Motor neuron (in vitro differentiated cells): ENCODE data around the gene CALN1. TPM values are rescaled to one million over a fixed set of nuclear protein-coding genes. Genes with fewer than 3 reads are reported as not detected.
A peak's percentile ranks its signal among the peaks of the same experiment; 100 is the strongest.

Source experiments
- ATAC-seq, 8 experiments: fragments of 200-7000 bp; cut with Tn5 transposase; replicated peaks in 6 of 8; 2 replicates each; pipeline ENCODE4 v1.8.0; 2021; ENCODE audit warnings: mild to moderate bottlenecking in 8 of 8, moderate library complexity in 8 of 8
- H3K27ac ChIP-seq, 2 donors: fragments of 250-450 bp; sonication (Bioruptor Pico); 2 replicates each; pipeline ENCODE4 v1.9.0; 2021; ENCODE audit warnings: antibody characterized with exemption in 2 of 2, mild to moderate bottlenecking in 2 of 2, moderate library complexity in 1 of 2
- H3K4me1 ChIP-seq, 2 donors: fragments of 250-450 bp; sonication (Bioruptor Pico); replicated peaks in 1 of 2; 2 replicates each; pipeline ENCODE4 v1.6.1; 2021; ENCODE audit warnings: antibody characterized with exemption in 2 of 2, mild to moderate bottlenecking in 2 of 2, moderate library complexity in 1 of 2
- H3K4me3 ChIP-seq, 5 donors: fragments of 250-450 bp; sonication (Bioruptor Pico); 2 replicates each; pipeline ENCODE4 v1.9.0; 2021; ENCODE audit warnings: antibody characterized with exemption in 5 of 5, mild to moderate bottlenecking in 5 of 5, moderate library complexity in 4 of 5
- WGBS, 10 experiments: fragments of 450-650 bp; shearing (Covaris generic); methylation state at CpG; one replicate each; pipeline ENCODE4 v1.0.0; 2022; 5-methylcytosine and 5-hydroxymethylcytosine counted together
- in situ Hi-C, 9 experiments: fragments of 400-800 bp; cut with MboI; loops; one replicate each; pipeline ENCODE4 v1.15.0; 2021; ENCODE audit warnings: low sequenced_read_pairs in 9 of 9, low pct_unique_long_range_greater_than_20kb in 2 of 9; ENCODE audit not compliant: unreplicated experiment in 9 of 9
- total RNA-seq, 8 experiments: library from RNA; unstranded; fragments of 300-600 nt; gene quantifications; 2 replicates each; pipeline versions ENCODE4 v1.2.3 to v1.2.4, GENCODE V29; 2022

CALN1 gene
- total RNA-seq, 8 experiments from 2014 or later, result 0.05 to 2.4 (median 0.72) TPM

DNA sequence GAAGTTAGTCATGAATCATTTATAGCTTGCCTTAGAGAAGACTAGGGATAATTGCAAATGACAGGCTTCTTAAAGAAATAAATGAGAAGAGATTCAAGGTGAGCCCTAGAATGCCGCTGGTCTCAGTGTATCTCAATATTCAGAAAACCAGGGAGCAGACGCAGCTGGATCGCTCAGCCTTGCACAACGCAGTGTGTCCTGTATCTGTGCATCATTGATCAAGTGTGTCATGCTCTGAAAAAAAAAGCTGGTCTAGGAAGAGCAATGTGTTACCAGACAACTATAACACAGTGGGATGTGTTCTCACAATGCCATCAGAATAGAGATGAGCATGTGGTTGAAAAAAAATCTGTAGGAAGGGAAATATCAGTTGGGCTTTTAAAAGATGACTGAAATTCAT is 230.1 kb downstream of the CALN1 start:
- H3K4me1 ChIP-seq, result no peaks in the 10 kb centered on the region
- no peak overlapping the region for H3K4me3 ChIP-seq
- ATAC-seq, result peak in 3 of 8 experiments; percentile 40 to 59 (median 48)
- 0 to 100% (median 81%) methylated on average over 1 to 4 of the region's 4 CpGs; no CpG with 5 or more reads in 1 of the 10 experiments for WGBS, 10 experiments
- H3K27ac ChIP-seq, result no peak overlapping the region
- in situ Hi-C loops, result no loop called here

DNA sequence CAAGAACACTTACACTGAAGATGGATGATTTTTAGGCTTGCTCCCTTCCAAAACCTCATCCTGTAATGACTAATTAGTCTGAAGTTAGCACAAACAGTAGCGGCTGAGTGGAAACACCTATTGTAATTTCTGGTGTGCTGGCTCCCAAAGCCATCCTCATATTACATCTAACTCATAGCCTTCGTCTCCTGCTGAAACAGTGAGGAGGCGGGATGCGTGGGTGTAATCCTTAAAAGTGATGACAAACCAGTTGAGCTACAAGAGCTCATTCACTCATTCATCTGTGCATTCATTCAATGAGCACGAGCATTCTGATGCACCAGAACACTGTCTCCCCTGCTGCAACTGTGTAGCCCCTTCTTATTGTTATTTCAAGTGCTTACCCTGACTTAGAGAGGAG is 235.3 kb downstream of the CALN1 start:
- WGBS, 10 experiments, result 0 to 100% (median 78%) methylated on average over 1 to 5 of the region's 5 CpGs; no CpG with 5 or more reads in 2 of the 10 experiments

DNA sequence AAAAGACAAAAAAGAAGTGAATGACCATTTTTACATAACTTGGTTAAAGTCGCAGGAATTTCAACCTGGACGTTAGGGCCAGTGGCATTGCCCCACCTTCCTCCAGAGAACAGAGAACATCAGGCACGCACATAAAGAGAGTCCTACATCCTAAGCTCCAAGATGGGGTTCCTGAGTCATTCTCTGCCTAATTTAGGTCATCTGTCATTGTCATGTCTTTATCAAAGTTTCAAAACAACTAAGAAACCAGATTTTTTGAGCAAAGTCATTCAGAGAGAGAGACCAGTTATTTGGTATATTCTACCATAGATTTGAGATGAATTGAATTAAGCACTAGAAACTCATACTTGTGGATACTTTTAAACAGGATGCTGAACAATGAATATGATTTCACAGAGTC is 241.7 kb downstream of the CALN1 start:
- in situ Hi-C loops, result no loop called here
- Histone ChIP-seq H3K4me3 (no peak overlapping the region), H3K4me1 (no peaks in the 10 kb centered on the region), H3K27ac (no peak overlapping the region)
- no peak for ATAC-seq
- 20 to 100% (median 67%) methylated on average over 1 to 3 of the region's 3 CpGs; no CpG with 5 or more reads in 2 of the 10 experiments for WGBS, 10 experiments

More for the DNA sequence above, 235.3 kb downstream of the CALN1 start:
- no peak overlapping the region for H3K27ac ChIP-seq
- in situ Hi-C loops, result no loop called here
- no peaks in the 10 kb centered on the region for H3K4me1 ChIP-seq
- ATAC-seq, result no peak
- H3K4me3 ChIP-seq, result no peak overlapping the region

DNA sequence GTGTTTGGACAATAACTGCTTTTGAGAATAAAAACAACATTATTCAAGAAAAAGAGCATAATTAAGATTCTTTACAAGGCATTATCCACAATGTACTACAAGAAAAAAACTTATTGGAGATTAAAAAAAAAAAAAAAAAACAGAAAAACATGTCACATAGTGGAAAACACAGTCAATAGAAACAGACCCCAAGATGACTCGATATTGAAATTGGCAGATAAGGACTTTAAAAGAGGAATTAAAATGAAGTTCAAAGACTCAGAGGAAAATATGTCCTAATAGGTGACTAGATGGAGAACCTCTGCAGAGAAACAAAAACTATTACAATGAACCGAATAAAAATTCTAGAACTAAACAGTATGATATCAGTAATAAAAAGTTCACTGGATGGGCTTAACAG is 248.9 kb downstream of the CALN1 start:
- no peaks in the 10 kb centered on the region for H3K4me1 ChIP-seq
- in situ Hi-C loops, result no loop called here
- 15 to 94% (median 81%) methylated on average over 1 to 2 of the region's 2 CpGs for WGBS, 10 experiments

DNA sequence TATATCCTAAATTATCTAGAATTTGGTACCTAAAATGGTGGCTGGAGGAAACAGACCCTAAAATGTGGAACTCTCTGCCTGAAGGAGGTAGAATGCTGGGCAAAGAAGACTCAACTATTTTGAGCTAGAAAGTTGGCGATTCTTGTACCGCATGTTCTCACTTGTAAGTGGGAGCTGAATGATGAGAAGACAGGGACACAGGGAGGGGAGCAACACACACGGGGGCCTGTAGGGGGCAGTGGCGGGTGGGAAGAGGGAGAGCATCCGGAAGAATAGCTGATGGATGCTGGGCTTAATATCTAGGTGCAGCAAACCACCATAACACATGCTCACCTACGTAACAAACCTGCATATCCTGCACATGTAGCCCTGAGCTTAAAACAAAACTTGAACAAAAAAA is 250.6 kb downstream of the CALN1 start:
- ATAC-seq, result no peak

More for the DNA sequence above, 248.9 kb downstream of the CALN1 start:
- H3K4me3 ChIP-seq, result no peak overlapping the region
- H3K27ac ChIP-seq, result no peak overlapping the region
- no peak for ATAC-seq

DNA sequence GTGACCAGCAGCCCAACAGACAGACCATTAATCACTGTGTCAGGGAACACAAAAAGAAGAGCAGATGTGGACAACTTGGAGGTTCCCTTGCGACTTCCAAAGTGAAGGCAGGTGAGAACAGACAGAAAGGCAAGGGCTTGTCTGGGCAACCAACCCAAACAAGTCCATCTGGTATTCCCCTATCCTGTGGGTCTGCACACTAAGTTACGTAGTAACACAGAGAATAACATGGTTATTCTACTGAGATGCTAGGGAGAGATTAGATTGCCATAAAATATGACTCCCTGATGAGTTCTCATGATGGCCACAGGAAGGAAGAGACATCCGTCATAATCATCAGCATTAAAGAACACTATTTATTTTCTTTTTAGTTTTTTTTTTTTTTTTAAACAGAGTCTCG is 252.2 kb downstream of the CALN1 start:
- in situ Hi-C loops, result no loop called here
- ATAC-seq, result no peak

More for the DNA sequence above, 250.6 kb downstream of the CALN1 start:
- 0% methylated on average over 2 of the region's 6 CpGs; no CpG with 5 or more reads in 9 of the 10 experiments for WGBS, 10 experiments
- Histone ChIP-seq H3K27ac (no peak overlapping the region), H3K4me1 (no peaks in the 10 kb centered on the region), H3K4me3 (no peak overlapping the region)
- in situ Hi-C loops, result no loop called here

DNA sequence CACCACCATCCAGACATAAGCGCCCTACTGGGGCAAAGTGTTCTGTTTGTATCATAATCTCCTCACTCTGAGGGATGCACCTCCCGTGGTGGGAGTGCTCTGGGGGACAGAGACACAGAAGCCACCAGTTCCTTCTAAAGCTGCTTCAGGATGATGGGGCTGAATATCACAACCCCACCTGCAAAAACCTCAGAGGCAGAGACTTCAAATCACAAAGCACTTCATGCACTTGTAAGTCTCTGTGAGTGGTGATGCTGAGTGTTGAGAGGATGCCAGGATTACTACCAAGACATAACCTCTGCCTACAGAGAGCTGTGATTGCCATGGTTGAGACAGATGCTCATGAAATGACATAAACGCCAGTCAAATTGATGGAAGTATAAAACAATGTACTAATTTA is 255.5 kb downstream of the CALN1 start:
- 0 to 100% (median 44%) methylated on average over 1 to 2 of the region's 3 CpGs; no CpG with 5 or more reads in 4 of the 10 experiments for WGBS, 10 experiments
- in situ Hi-C loops, result no loop called here
- H3K4me3 ChIP-seq, result no peak overlapping the region
- no peak overlapping the region for H3K27ac ChIP-seq
- no peak for ATAC-seq
- no peaks in the 10 kb centered on the region for H3K4me1 ChIP-seq

More for the DNA sequence above, 252.2 kb downstream of the CALN1 start:
- Histone ChIP-seq H3K4me3 (no peak overlapping the region), H3K4me1 (no peaks in the 10 kb centered on the region), H3K27ac (no peak overlapping the region)
- 0 to 90% (median 68%) methylated on average over 1 to 4 of the region's 4 CpGs; no CpG with 5 or more reads in 3 of the 10 experiments for whole genome bisulfite sequencing, 10 experiments

DNA sequence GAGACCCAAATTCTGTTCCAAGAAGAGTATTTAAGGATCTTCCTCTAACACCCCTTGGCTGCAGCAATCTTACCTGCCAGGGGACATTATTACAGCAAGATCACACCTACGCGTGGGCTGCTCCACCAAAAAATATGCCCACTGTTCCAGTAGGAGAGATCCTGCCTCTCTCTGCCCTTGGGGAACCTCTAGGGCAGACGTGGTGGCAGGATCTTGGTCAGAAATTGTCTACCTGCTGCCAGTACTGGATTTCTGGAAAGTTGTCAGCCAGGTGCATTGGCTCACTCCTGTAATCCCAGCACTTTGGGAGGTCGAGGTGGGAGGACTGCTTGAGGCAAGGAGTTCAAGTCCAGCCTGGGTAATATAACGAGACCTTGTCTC is 259.0 kb downstream of the CALN1 start:
- Histone ChIP-seq H3K4me3 (no peak overlapping the region), H3K27ac (no peak overlapping the region), H3K4me1 (no peaks in the 10 kb centered on the region)
- 50 to 100% (median 60%) methylated on average over 1 to 5 of the region's 5 CpGs; no CpG with 5 or more reads in 3 of the 10 experiments for WGBS, 10 experiments
- in situ Hi-C loops, result no loop called here
- ATAC-seq, result no peak

DNA sequence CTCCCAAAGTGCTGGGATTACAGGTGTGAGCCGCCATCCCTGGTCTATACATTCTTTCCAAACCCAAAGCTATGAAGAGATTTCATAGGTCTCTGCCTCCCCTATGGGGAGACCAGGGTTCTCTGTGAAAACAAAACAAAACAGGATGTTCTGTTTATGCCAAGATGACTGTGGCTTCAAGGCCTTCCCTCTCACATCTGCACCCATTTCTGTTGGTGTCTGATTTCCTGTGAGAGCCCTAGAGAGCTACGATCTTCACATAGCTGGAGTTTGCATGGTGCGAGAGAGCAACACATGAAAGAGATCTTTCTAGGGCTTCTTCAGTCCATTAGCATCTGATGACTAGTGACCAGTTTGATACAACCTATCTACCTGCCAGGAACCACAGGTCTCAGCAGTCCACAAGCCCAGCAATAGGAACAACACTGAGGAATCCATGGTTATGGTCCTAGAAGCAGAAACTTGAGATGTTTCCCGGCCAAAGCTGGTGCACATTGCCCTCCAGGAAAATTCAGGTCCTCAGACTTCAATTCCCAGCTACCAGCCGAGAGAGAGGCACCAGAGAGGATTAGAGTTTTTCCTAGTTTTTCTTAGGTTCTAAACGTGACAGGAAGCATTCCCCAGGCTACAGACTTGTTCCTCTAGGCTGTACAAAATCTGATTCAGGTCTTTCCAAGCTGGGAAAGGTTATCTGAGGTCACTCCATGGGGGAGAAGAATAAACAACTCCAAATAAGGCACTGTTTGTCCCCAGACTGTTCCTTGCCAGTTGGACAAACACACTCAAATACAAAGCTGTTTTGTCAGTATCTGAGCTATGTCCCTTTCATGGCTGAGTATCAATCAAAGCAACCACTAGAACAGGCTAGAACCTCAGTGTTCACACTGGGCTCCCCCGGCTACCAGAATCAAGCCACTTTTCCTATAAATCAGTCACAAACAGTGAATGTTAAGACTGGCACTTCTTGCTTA is 259.7 kb downstream of the CALN1 start:
- no peak overlapping the region for H3K4me3 ChIP-seq
- H3K27ac ChIP-seq, result no peak overlapping the region
- in situ Hi-C loops, result no loop called here
- no peak for ATAC-seq
- 0 to 75% (median 47%) methylated on average over 1 to 5 of the region's 7 CpGs for WGBS, 10 experiments
- H3K4me1 ChIP-seq, result no peaks in the 10 kb centered on the region

DNA sequence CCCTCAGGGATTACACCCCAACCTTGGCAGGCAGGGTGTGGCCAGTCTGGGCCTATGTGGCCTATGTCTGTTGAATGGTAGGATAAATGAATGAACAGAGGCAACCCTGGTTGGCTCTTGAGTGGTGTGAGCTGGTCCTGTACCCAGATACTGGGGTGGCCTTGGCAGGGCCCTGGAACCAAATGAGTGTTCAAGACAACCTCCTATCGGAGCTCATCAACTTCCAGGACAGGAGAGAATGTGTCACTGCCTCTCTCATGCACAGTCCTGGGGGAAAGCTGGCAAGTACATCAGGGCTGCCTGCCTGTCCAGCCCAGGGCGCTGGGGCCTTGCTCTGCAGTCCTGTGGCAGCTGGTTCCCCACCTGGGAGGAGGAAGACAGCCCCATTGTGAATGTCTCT is 271.6 kb downstream of the CALN1 start:
- no peak for ATAC-seq
- 79 to 100% (median 84%) methylated on average over 1 to 2 of the region's 2 CpGs; no CpG with 5 or more reads in 7 of the 10 experiments for WGBS, 10 experiments
- Histone ChIP-seq H3K4me1 (no peaks in the 10 kb centered on the region), H3K4me3 (no peak overlapping the region), H3K27ac (no peak overlapping the region)
- in situ Hi-C loops, result no loop called here

DNA sequence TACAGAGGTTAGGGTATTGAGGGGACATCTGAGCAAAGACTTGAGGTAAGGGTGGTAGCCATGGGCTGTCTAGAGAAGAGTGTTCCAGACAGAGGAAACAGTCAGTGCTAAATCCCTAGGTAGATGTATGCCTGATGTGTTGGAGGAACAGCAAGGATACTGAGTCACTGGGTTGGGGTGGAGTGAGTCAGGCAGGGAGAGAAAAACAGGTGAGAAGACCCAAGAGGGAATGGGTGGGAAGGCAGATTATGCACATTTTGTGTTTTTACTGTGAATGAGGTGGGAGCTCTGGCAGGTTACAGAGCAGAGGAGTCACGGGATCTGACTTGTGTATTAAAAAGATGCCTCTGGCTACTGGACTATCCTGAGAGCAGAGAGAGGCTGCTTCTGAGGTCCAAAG is 285.0 kb downstream of the CALN1 start:
- Histone ChIP-seq H3K4me3 (no peak overlapping the region), H3K4me1 (no peaks in the 10 kb centered on the region), H3K27ac (no peak overlapping the region)
- 0 to 60% (median 29%) methylated on average over 1 of the region's 1 CpG; no CpG with 5 or more reads in 5 of the 10 experiments for WGBS, 10 experiments
- ATAC-seq, result no peak
- in situ Hi-C loops, result no loop called here

DNA sequence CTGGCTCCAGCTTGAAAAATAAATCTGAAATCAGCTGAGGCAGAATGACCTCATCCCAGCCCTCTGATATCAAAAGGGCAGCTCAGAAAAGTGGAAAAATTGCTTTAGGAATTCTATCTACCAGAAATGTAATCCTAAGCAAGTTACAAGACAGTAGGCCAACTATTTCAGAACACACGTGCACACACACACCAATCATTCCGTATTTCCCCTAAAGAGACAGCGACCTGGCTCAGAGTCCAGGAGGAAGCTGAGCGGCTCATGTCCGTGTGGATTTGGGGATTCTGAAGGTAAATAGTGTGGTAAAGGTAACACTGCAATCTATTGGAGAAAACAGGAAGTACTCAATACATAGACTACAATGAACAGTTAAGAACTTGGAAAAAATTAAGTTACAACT is 288.2 kb downstream of the CALN1 start:
- in situ Hi-C loops, result no loop called here
- ATAC-seq, result no peak
- 36 to 100% (median 68%) methylated on average over 2 to 5 of the region's 5 CpGs; no CpG with 5 or more reads in 1 of the 10 experiments for WGBS, 10 experiments

DNA sequence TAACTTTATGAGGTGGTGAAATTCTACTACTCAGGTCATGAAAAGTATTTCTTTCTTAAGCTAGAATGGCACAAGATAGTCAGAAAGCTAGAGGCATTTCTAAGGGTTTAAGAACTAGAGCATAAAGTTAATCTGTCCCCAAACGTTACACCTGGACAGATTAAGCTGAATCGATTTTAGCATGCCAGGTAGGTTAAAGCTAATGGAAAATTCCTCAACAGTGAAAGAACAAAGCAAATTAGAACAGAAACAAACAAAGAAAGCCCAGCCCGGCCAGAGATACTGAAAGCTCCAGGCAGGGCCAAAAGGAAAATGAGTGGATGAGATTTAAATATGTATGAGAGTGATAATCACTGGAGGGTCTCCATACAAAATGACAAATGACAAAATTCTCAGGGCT is 293.8 kb downstream of the CALN1 start:
- Histone ChIP-seq H3K4me3 (no peak overlapping the region), H3K27ac (no peak overlapping the region), H3K4me1 (no peaks in the 10 kb centered on the region)
- in situ Hi-C loops, result no loop called here
- 0 to 100% (median 66%) methylated on average over 1 to 3 of the region's 3 CpGs for WGBS, 10 experiments
- no peak for ATAC-seq

More for the DNA sequence above, 288.2 kb downstream of the CALN1 start:
- Histone ChIP-seq H3K4me1 (no peaks in the 10 kb centered on the region), H3K27ac (no peak overlapping the region), H3K4me3 (no peak overlapping the region)
